Suprapubic skin (tissue), 4 donors: ENCODE results near the gene ITIH4. TPM values are rescaled to one million over a fixed set of nuclear protein-coding genes. Genes with fewer than 3 reads are reported as not detected.

Source experiments
- DNase-seq, 2 donors: peaks; one replicate each; pipeline ENCODE4 v3.0.0-alpha.2; 2019; ENCODE audit warnings: low spot score in 2 of 2
- H3K27ac ChIP-seq: fragments of 200-600 bp; sonication (generic); one replicate; pipeline ENCODE4 v1.5.1; 2019
- H3K27me3 ChIP-seq: fragments of 200-600 bp; sonication (generic); one replicate; pipeline ENCODE4 v1.5.1; 2019
- H3K36me3 ChIP-seq: fragments of 200-600 bp; sonication (generic); one replicate; pipeline ENCODE4 v1.5.1; 2019
- H3K4me1 ChIP-seq: fragments of 200-600 bp; sonication (generic); one replicate; pipeline ENCODE4 v1.5.1; 2019
- H3K4me3 ChIP-seq: fragments of 200-600 bp; sonication (generic); one replicate; pipeline ENCODE4 v1.5.1; 2019; ENCODE audit warnings: mild to moderate bottlenecking
- H3K9me3 ChIP-seq: fragments of 200-600 bp; sonication (generic); one replicate; pipeline ENCODE4 v1.5.1; 2019
- CTCF ChIP-seq, 2 donors: fragments of 200-600 bp in 1 of 2; fragments of 450-650 bp in 1 of 2; sonication (generic) in 1 of 2; IDR thresholded peaks; one replicate each; pipeline ENCODE4 v1.5.1; 2016 to 2019; ENCODE audit warnings: antibody characterized with exemption in 2 of 2, mild to moderate bottlenecking in 1 of 2, moderate library complexity in 1 of 2
- EP300 ChIP-seq: sonication (generic); formaldehyde crosslinking; IDR thresholded peaks from one replicate; pipeline ENCODE4 v1.6.1; 2017; ENCODE audit warnings: antibody characterized with exemption
- POLR2A ChIP-seq, 2 donors: fragments of 450-650 bp; IDR thresholded peaks; one replicate each; pipeline ENCODE4 v1.6.1; 2017; ENCODE audit warnings: antibody characterized with exemption in 2 of 2, mild to moderate bottlenecking in 2 of 2, moderate library complexity in 2 of 2
- POLR2AphosphoS5 ChIP-seq, 3 donors: sonication (generic); formaldehyde crosslinking; IDR thresholded peaks; one replicate each; pipeline ENCODE4 v1.6.1; 2017; ENCODE audit warnings: antibody characterized with exemption in 3 of 3
- WGBS: methylation state at CpG from one replicate; pipeline ENCODE4 v1.1.5; 2018; 5-methylcytosine and 5-hydroxymethylcytosine counted together
- total RNA-seq, 4 donors: library from RNA; depleted of rRNA; stranded (reverse); fragments of >200 nt; gene quantifications; one replicate each; pipeline ENCODE4 v1.1.0, GENCODE V29; 2016

ITIH4 gene
- total RNA-seq, 4 donors from 2014 or later: 2.1 to 12.2 (median 4.6) TPM

DNA sequence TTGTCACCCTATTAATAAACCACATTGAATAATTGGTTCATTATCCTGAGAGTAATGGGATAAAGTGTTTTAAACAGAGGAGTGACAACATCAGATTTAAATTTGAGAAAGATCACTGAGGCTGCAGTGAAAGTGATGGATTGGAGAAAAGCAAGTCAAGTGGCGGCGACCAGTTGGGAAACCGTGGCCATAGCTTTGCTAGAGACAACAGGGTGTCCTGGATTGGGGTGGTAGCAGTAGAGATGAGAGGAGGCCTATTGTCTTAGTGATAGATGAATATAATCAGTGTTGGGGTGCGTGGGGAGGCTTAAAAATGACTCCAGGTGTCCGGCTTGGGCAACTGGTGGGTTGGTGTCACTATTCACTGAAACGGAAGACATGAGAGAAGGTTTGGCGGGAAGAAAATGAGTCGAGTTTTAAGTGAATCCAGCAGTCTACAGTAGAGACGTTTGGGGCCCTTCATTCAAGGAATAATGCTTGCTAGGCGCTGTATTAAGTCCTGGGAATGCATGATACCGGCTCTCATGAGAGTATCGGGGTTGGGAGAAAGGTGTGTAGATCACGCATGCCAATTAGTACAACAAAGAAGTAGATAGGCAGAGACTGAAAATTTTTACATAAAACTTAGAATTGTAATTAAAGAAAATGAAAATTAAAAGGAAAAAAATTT, 60.6 kb downstream of the ITIH4 start:
- Histone ChIP-seq H3K36me3 (peaks cover 28% of the 10 kb centered on the region), H3K27ac (no peak overlapping the region), H3K9me3 (no peaks in the 10 kb centered on the region), H3K4me1 (peaks cover 14% of the 10 kb centered on the region), H3K4me3 (peak overlapping the region; percentile 71), H3K27me3 (no peaks in the 10 kb centered on the region)
- WGBS: 19% methylated on average over 13 of the region's 13 CpGs
- no peak for TF ChIP-seq POLR2AphosphoS5 (IDR thresholded peaks at IDR 0.05)
- TF ChIP-seq EP300: no peak
- TF ChIP-seq POLR2A (IDR thresholded peaks at IDR 0.05): no peak
- TF ChIP-seq CTCF (IDR thresholded peaks at IDR 0.05): no peak
- no peak for DNase-seq

DNA sequence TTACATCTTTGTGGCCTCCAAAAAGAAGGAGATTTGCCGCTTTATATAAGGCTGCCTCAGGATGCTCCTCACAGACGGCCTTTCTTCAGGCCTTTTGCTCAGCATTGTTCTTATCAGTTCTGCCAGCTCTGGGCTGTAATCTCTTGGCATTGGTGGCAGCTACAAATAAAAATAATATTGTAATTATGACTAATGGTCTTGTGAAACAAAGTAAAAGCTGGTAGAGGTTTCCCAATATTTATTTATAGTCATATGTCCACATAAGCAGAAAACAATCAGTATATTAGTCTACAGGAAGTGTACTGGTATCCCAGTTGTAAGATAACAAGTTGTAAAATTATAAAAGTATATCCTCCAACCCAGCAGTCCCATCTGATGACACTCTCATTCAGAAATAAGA, 67.0 kb downstream of the ITIH4 start:
- Histone ChIP-seq H3K27ac (no peak overlapping the region), H3K9me3 (no peaks in the 10 kb centered on the region), H3K4me3 (no peak overlapping the region), H3K4me1 (no peaks in the 10 kb centered on the region), H3K27me3 (no peaks in the 10 kb centered on the region), H3K36me3 (peaks cover 90% of the 10 kb centered on the region)
- 91% methylated on average over 2 of the region's 2 CpGs for WGBS
- DNase-seq: no peak
- no peak for TF ChIP-seq POLR2A (IDR thresholded peaks at IDR 0.05)
- TF ChIP-seq EP300: no peak
- no peak for TF ChIP-seq POLR2AphosphoS5 (IDR thresholded peaks at IDR 0.05)
- TF ChIP-seq CTCF (IDR thresholded peaks at IDR 0.05): no peak

Other genes with a start within 250 kb of the ITIH4 start
- gene PBRM1, start 144.8 kb downstream of the ITIH4 start, total RNA-seq: 10 to 100 TPM; 71.0 to 93.6 (median 85.5) TPM
- 100 to 1,000 TPM in 3 of 4 donors, 10 to 100 TPM in 1; 76.8 to 127 (median 106) TPM for gene GNL3, start 144.6 kb downstream of the ITIH4 start, total RNA-seq
- 10 to 100 TPM; 24.1 to 43.9 (median 28.7) TPM for gene GLT8D1, start 124.9 kb downstream of the ITIH4 start, total RNA-seq
- 100 to 1,000 TPM in 2 of 4 donors, 10 to 100 TPM in 2; 79.5 to 147 (median 104) TPM for gene SPCS1, start 124.6 kb downstream of the ITIH4 start, total RNA-seq
- gene NEK4, start 59.7 kb downstream of the ITIH4 start, total RNA-seq: 10 to 100 TPM; 12.3 to 20.6 (median 15.5) TPM
- gene ITIH1, start 53.1 kb downstream of the ITIH4 start, total RNA-seq: 1 to 10 TPM in 1 of 4 donors, not detected in 3; 1.5 TPM
- 1 to 10 TPM in 2 of 4 donors, under 1 TPM in 2; 0.18 to 5.6 (median 1.2) TPM for gene ITIH3, start 35.9 kb downstream of the ITIH4 start, total RNA-seq
- gene MUSTN1, start 4.3 kb upstream of the ITIH4 start, total RNA-seq: 10 to 100 TPM in 2 of 4 donors, 1 to 10 TPM in 2; 1.6 to 14.5 (median 8.3) TPM
- gene STIMATE, start 66.9 kb upstream of the ITIH4 start, total RNA-seq: 10 to 100 TPM; 15.9 to 25.7 (median 19.3) TPM
- 10 to 100 TPM in 3 of 4 donors, 1 to 10 TPM in 1; 9.7 to 25.5 (median 13.1) TPM for gene SFMBT1, start 215.4 kb upstream of the ITIH4 start, total RNA-seq